Activated CD8-positive, alpha-beta memory T cell treated with anti-CD3 and anti-CD28 coated beads, Interleukin-2, amount 50 U/mL, for 4 hours (primary cell): Measurements from ENCODE around the gene ZBTB21.
"Not testable (repeated sequence)": the region's sequence is repeated elsewhere in the genome, so short reads cannot be mapped to it uniquely, and the experiment has no call there.

ENCODE experiments used
- DNase-seq: peaks from one replicate; pipeline ENCODE4 v3.0.0-alpha.2; 2020

The ZBTB21 gene

GRCh38 chr21:42016364-42016985 lies 6.3 kb upstream of the ZBTB21 start:
- no peak for DNase-seq

GRCh38 chr21:42013931-42014330 lies 3.8 kb upstream of the ZBTB21 start:
- no peak for DNase-seq

- no peak for DNase-seq
These were observed 3.2 kb upstream of the ZBTB21 start for GRCh38 chr21:42013376-42013775.

GRCh38 chr21:42012763-42013329 lies 2.7 kb upstream of the ZBTB21 start:
- DNase-seq: no peak

- no peak for DNase-seq
These were observed 2.2 kb upstream of the ZBTB21 start for GRCh38 chr21:42012344-42012743.

- DNase-seq: peak; percentile 24
These were observed 641 bp upstream of the ZBTB21 start for GRCh38 chr21:42010507-42011495.

GRCh38 chr21:42009018-42009830 lies 936 bp downstream of the ZBTB21 start:
- DNase-seq: peak; percentile 49

GRCh38 chr21:42007356-42007940 lies 2.7 kb downstream of the ZBTB21 start:
- no peak for DNase-seq

GRCh38 chr21:42006765-42007164 lies 3.4 kb downstream of the ZBTB21 start:
- no peak for DNase-seq

- no peak for DNase-seq
These were observed 5.6 kb downstream of the ZBTB21 start for GRCh38 chr21:42004406-42005199.

GRCh38 chr21:42003051-42003461 lies 7.1 kb downstream of the ZBTB21 start:
- DNase-seq: no peak

- peak; percentile 51 for DNase-seq
These were observed 7.7 kb downstream of the ZBTB21 start for GRCh38 chr21:42002421-42002958.

GRCh38 chr21:42001781-42002180 lies 8.4 kb downstream of the ZBTB21 start:
- DNase-seq: no peak

GRCh38 chr21:42000908-42001307 lies 9.3 kb downstream of the ZBTB21 start:
- no peak for DNase-seq

GRCh38 chr21:41997657-41998056 lies 12.5 kb downstream of the ZBTB21 start:
- DNase-seq: no peak

GRCh38 chr21:41995577-41995976 lies 14.6 kb downstream of the ZBTB21 start:
- DNase-seq: no peak

GRCh38 chr21:41994613-41995012 lies 15.5 kb downstream of the ZBTB21 start:
- DNase-seq: not testable (repeated sequence)

GRCh38 chr21:41993744-41994143 lies 16.4 kb downstream of the ZBTB21 start:
- DNase-seq: no peak

GRCh38 chr21:41992576-41992975 lies 17.6 kb downstream of the ZBTB21 start:
- no peak for DNase-seq

GRCh38 chr21:41991659-41992058 lies 18.5 kb downstream of the ZBTB21 start:
- DNase-seq: no peak

GRCh38 chr21:41989698-41990097 lies 20.5 kb downstream of the ZBTB21 start:
- no peak for DNase-seq
